Spleen (tissue), 11 donors: ENCODE measurements around the gene LBR. TPM values are rescaled to one million over a fixed set of nuclear protein-coding genes. Genes with fewer than 3 reads are reported as not detected.

Experiments used
- DNase-seq: peaks from one replicate; pipeline ENCODE4 v3.0.0-alpha.2; 2020
- H3K27ac ChIP-seq, 8 donors: fragments of 200-600 bp; sonication (generic) in 7 of 8; 1 replicate in 4 of 8; 2 replicates in 4 of 8; pipeline versions ENCODE4 v1.5.0 to v1.8.0; 2016 to 2021; ENCODE audit warnings: inconsistent platforms in 4 of 8, mild to moderate bottlenecking in 4 of 8, moderate library complexity in 1 of 8
- H3K27me3 ChIP-seq, 7 donors: fragments of 200-600 bp; sonication (generic) in 6 of 7; replicated peaks in 1 of 7; 1 replicate in 4 of 7; 2 replicates in 3 of 7; pipeline versions ENCODE4 v1.5.0 to v1.8.0; 2016 to 2021; ENCODE audit warnings: inconsistent platforms in 3 of 7, mild to moderate bottlenecking in 1 of 7
- H3K36me3 ChIP-seq, 6 donors: fragments of 200-600 bp; sonication (generic) in 5 of 6; 1 replicate in 4 of 6; 2 replicates in 2 of 6; pipeline versions ENCODE4 v1.5.0 to v1.8.0; 2016 to 2021; ENCODE audit warnings: inconsistent platforms in 2 of 6
- H3K4me1 ChIP-seq, 6 donors: fragments of 200-600 bp; sonication (generic) in 5 of 6; 1 replicate in 3 of 6; 2 replicates in 3 of 6; pipeline versions ENCODE4 v1.5.0 to v1.8.0; 2016 to 2021; ENCODE audit warnings: inconsistent platforms in 3 of 6
- H3K4me3 ChIP-seq, 8 donors: fragments of 200-600 bp; sonication (generic) in 7 of 8; 1 replicate in 4 of 8; 2 replicates in 4 of 8; pipeline versions ENCODE4 v1.5.0 to v1.8.0; 2016 to 2021; ENCODE audit warnings: inconsistent platforms in 4 of 8, mild to moderate bottlenecking in 4 of 8, moderate library complexity in 2 of 8
- H3K9me3 ChIP-seq, 8 donors: fragments of 200-600 bp; sonication (generic) in 7 of 8; 1 replicate in 4 of 8; 2 replicates in 4 of 8; pipeline versions ENCODE4 v1.5.0 to v1.8.0; 2016 to 2021; ENCODE audit warnings: inconsistent platforms in 4 of 8
- CTCF ChIP-seq, 11 experiments: fragments of 200-600 bp in 7 of 11; fragments of 450-650 bp in 4 of 11; sonication (generic) in 4 of 11; IDR thresholded peaks in 8 of 11; conservative IDR thresholded peaks in 3 of 11; 1 replicate in 7 of 11; 2 replicates in 4 of 11; pipeline versions ENCODE4 v1.4.0 to v1.8.0; 2016 to 2021; ENCODE audit warnings: antibody characterized with exemption in 11 of 11, inconsistent platforms in 4 of 11, mild to moderate bottlenecking in 1 of 11
- POLR2A ChIP-seq, 3 donors: fragments of 450-650 bp; IDR thresholded peaks; one replicate each; pipeline ENCODE4 v1.5.1; 2017; ENCODE audit warnings: antibody characterized with exemption in 3 of 3, mild to moderate bottlenecking in 1 of 3
- POLR2AphosphoS5 ChIP-seq, 3 donors: sonication (generic); formaldehyde crosslinking; IDR thresholded peaks; one replicate each; pipeline ENCODE4 v1.5.1; 2017; ENCODE audit warnings: antibody characterized with exemption in 3 of 3
- WGBS, 5 donors: extraction: QIAGEN DNeasy Blood & Tissue Kit in 3 of 5; methylation state at CpG; one replicate each; pipeline versions ENCODE4 v1.1.5 to v1.1.7; 2013 to 2018; 5-methylcytosine and 5-hydroxymethylcytosine counted together
- intact Hi-C: fragments of 100-400 bp; cut with DNase I; formaldehyde crosslinking; loops from one replicate; pipeline ENCODE4 v1.15.0; 2023; ENCODE audit warnings: low total_unique reads
- polyA plus RNA-seq, 3 donors: library from polyadenylated mRNA; stranded (reverse); fragments of 200-250 nt; gene quantifications; one replicate each; pipeline ENCODE4 v1.2.1, GENCODE V29; 2013
- total RNA-seq, 7 donors: library from RNA; depleted of rRNA in 3 of 7; stranded (reverse); fragments of >200 nt in 3 of 7; fragmentation: NEBNext Ultra II Directional in 4 of 7; extraction: Animal tissue kit (Norgen Biotek cat#: 25700) in 4 of 7; gene quantifications; one replicate each; pipeline versions ENCODE4 v1.1.0 to v1.2.1, GENCODE V29; 2016 to 2021
- donor health status: healthy with polysubstance abuse.
- donor health status: DM: no; HTN: no; CAD: no; lungs with moderate emphysema.
- donor health status: DM: no; HTN: no; CAD: no.
- donor health status: Bipolar disorder and iron deficiency.
- donor health status: healthy.
- donor health status: DM: no; HTN: no; CAD: no.
- donor health status: DM: yes; HTN: yes; CAD: no.

LBR gene
- total and polyA plus RNA-seq, 10 donors = 20.8 to 157 (median 87.9) TPM

DNA sequence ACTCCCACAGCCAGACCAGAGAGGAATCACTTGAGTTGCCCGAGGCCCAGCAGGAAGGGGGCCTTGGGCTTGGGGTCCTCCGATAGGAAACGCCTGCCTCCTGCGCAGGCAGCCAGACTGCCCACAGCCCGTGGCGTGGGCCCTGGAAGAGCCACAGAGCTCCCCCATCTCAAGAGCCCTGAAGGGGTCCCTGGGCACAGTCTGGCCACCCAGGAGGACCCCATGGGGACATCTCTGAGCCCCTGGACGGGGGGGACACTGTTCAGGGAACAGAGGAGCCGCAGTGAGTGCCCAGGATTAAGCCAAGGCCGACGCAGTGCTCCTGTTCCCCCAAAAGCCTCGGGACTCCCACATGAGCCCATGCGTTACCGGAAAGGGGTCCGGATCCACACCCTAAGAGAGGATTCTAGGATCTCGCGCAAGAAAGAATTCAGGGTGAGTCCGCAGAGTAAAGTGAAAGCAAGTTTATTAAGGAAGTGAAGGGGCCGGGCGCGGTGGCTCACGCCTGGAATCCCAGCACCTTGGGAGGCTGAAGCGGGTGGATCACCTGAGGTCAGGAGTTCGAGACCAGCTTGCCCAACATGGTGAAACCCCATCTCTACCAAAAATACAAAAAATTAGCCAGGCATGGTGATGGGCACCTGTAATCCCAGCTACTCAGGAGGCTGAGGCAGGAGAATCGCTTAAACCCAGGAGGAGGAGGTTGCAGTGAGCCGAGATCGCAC, 38.1 kb upstream of the LBR start:
- DNase-seq = peak; percentile 74
- H3K36me3 ChIP-seq = no peaks in the 10 kb centered on the region
- H3K4me3 ChIP-seq = no peak overlapping the region
- no peaks in the 10 kb centered on the region for H3K9me3 ChIP-seq
- TF ChIP-seq POLR2A (IDR thresholded peaks at IDR 0.05) = no peak
- no peaks in the 10 kb centered on the region for H3K27me3 ChIP-seq
- 89 to 92% (median 90%) methylated on average over 22 to 26 of the region's 26 CpGs for WGBS, 5 donors
- intact Hi-C loops = no loop called here
- H3K4me1 ChIP-seq = peaks cover 16 to 74% (median 33%) of the 10 kb centered on the region in 6 donors
- H3K27ac ChIP-seq = peak overlapping the region in 6 of 8 donors; percentile 95 to 98 (median 98)

- intact Hi-C loops = no loop called here
- Histone ChIP-seq H3K27ac (peak overlapping the region in 3 of 8 donors; percentile 98), H3K36me3 (no peaks in the 10 kb centered on the region), H3K4me3 (no peak overlapping the region), H3K4me1 (peaks cover 16 to 82% (median 42%) of the 10 kb centered on the region in 6 donors), H3K9me3 (no peaks in the 10 kb centered on the region), H3K27me3 (no peaks in the 10 kb centered on the region)
- TF ChIP-seq POLR2AphosphoS5 (IDR thresholded peaks at IDR 0.05) (no peak), POLR2A (IDR thresholded peaks at IDR 0.05) (no peak)
- WGBS, 5 donors = 69 to 77% (median 72%) methylated on average over 10 to 15 of the region's 15 CpGs
- peak; percentile 64 for DNase-seq
Measured at GRCh38 chr1:225464851-225465792, 37.3 kb upstream of the LBR start.

- WGBS, 5 donors = 64 to 79% (median 70%) methylated on average over 15 of the region's 15 CpGs
- no peak overlapping the region for H3K4me3 ChIP-seq
- H3K4me1 ChIP-seq = peaks cover 9 to 80% (median 38%) of the 10 kb centered on the region in 6 donors
- no peaks in the 10 kb centered on the region for H3K9me3 ChIP-seq
- intact Hi-C loops = no loop called here
- DNase-seq = peak; percentile 44
- TF ChIP-seq CTCF (IDR thresholded peaks at IDR 0.05 in 8 of 11, conservative IDR thresholded peaks at IDR 0.05 in 3 of 11) = no peak
- no peak for TF ChIP-seq POLR2A (IDR thresholded peaks at IDR 0.05)
- no peak for TF ChIP-seq POLR2AphosphoS5 (IDR thresholded peaks at IDR 0.05)
- H3K27ac ChIP-seq = no peak overlapping the region
- no peaks in the 10 kb centered on the region for H3K27me3 ChIP-seq
- no peaks in the 10 kb centered on the region for H3K36me3 ChIP-seq
Measured at GRCh38 chr1:225462714-225463574, 35.1 kb upstream of the LBR start.

GRCh38 chr1:225462429-225462713, 34.5 kb upstream of the LBR start:
- H3K27ac ChIP-seq = no peak overlapping the region
- WGBS, 5 donors = 62 to 86% (median 76%) methylated on average over 5 of the region's 5 CpGs
- H3K4me1 ChIP-seq = peaks cover 7 to 75% (median 32%) of the 10 kb centered on the region in 6 donors
- H3K27me3 ChIP-seq = no peaks in the 10 kb centered on the region
- no peak overlapping the region for H3K4me3 ChIP-seq
- intact Hi-C loops = no loop called here
- no peak for DNase-seq
- no peaks in the 10 kb centered on the region for H3K36me3 ChIP-seq
- no peaks in the 10 kb centered on the region for H3K9me3 ChIP-seq
- TF ChIP-seq POLR2AphosphoS5 (IDR thresholded peaks at IDR 0.05) (no peak), CTCF (IDR thresholded peaks at IDR 0.05 in 8 of 11, conservative IDR thresholded peaks at IDR 0.05 in 3 of 11) (no peak), POLR2A (IDR thresholded peaks at IDR 0.05) (no peak)
